OCI-LY7 (cell line): ENCODE results near the gene WWOX. TPM values are rescaled to one million over a fixed set of nuclear protein-coding genes. Genes with fewer than 3 reads are reported as not detected.

Experiments
- BruUV-seq: library from RNA; stranded (reverse); fragments of 400-500 nt; replicated peaks from 2 replicates; lab custom pipeline; 2021; lab: Mats Ljungman, UMichigan
- CTCF ChIA-PET: fragments of 300-600 bp; sonication (Branson Sonifier 250); formaldehyde crosslinking; loops from one replicate; lab custom pipeline; 2022; ENCODE audit warnings: antibody characterized with exemption; ENCODE audit not compliant: unreplicated experiment; lab: Charles Lee
- POLR2A ChIA-PET: fragments of 300-600 bp; sonication (Branson Sonifier 250); formaldehyde crosslinking; loops from one replicate; lab custom pipeline; 2022; ENCODE audit warnings: antibody characterized with exemption; lab: Charles Lee
- DNase-seq: peaks from one replicate; pipeline ENCODE4 v3.0.0-alpha.2; 2015; ENCODE audit warnings: low spot score
- H2AFZ ChIP-seq: fragments of 200-600 bp; sonication (generic), shearing (Covaris generic); 2 replicates; pipeline ENCODE4 v1.6.1; 2014; ENCODE audit warnings: mild to moderate bottlenecking, antibody characterized with exemption, low read length, moderate library complexity
- H3K27ac ChIP-seq: fragments of 200-600 bp; sonication (generic); 2 replicates; pipeline ENCODE4 v1.5.1; 2014; ENCODE audit warnings: mixed run types, low read depth, mild to moderate bottlenecking, moderate library complexity, low read length, inconsistent platforms; ENCODE audit not compliant: poor library complexity, severe bottlenecking
- H3K36me3 ChIP-seq: fragments of 200-600 bp; sonication (generic); 2 replicates; pipeline ENCODE4 v1.6.1; 2014; ENCODE audit warnings: mild to moderate bottlenecking, antibody characterized with exemption, low read length, moderate library complexity, mixed read lengths; ENCODE audit not compliant: insufficient read depth
- H3K4me1 ChIP-seq: fragments of 200-600 bp; sonication (generic); 2 replicates; pipeline ENCODE4 v1.5.1; 2014; ENCODE audit warnings: mild to moderate bottlenecking, low read length; ENCODE audit not compliant: insufficient read depth, poor library complexity, severe bottlenecking
- H3K4me2 ChIP-seq: fragments of 200-600 bp; sonication (generic); 2 replicates; pipeline ENCODE4 v1.6.1; 2014; ENCODE audit warnings: mild to moderate bottlenecking, low read length
- H3K4me3 ChIP-seq: fragments of 200-600 bp; sonication (generic); 2 replicates; pipeline ENCODE4 v1.5.1; 2014; ENCODE audit warnings: mild to moderate bottlenecking, low read depth, low read length; ENCODE audit not compliant: poor library complexity, severe bottlenecking
- H3K79me2 ChIP-seq: fragments of 200-600 bp; sonication (generic); 2 replicates; pipeline ENCODE4 v1.6.1; 2016; ENCODE audit warnings: low read depth, mild to moderate bottlenecking, low read length, moderate library complexity, mixed read lengths; ENCODE audit not compliant: insufficient read depth
- H3K9me2 ChIP-seq: fragments of 200-600 bp; sonication (generic); 2 replicates; pipeline ENCODE4 v1.6.1; 2016; ENCODE audit warnings: mild to moderate bottlenecking, low read length, mixed read lengths; ENCODE audit not compliant: insufficient read depth
- H3K9me3 ChIP-seq: fragments of 200-600 bp; sonication (generic); 2 replicates; pipeline ENCODE4 v1.6.1; 2014; ENCODE audit warnings: mild to moderate bottlenecking, mixed run types, low read length, mixed read lengths
- H4K20me1 ChIP-seq: fragments of 200-600 bp; sonication (generic); 2 replicates; pipeline ENCODE4 v1.6.1; 2014; ENCODE audit warnings: mild to moderate bottlenecking, antibody characterized with exemption, low read length, moderate library complexity, mixed read lengths; ENCODE audit not compliant: insufficient read depth
- CTCF ChIP-seq: fragments of 200-600 bp; sonication (generic); conservative IDR thresholded peaks from 2 replicates; pipeline ENCODE4 v1.5.1; 2014; ENCODE audit warnings: mild to moderate bottlenecking, antibody characterized with exemption, low read length, moderate library complexity, mixed read lengths
- EZH2phosphoT487 ChIP-seq: fragments of 200-600 bp; sonication (generic); IDR thresholded peaks from 2 replicates; pipeline ENCODE4 v1.6.1; 2018; ENCODE audit warnings: low read depth, borderline replicate concordance, mild to moderate bottlenecking, mixed run types, antibody characterized with exemption, low read length, moderate library complexity, mixed read lengths
- intact Hi-C: fragments of 100-400 bp; cut with micrococcal nuclease; formaldehyde crosslinking; loops from one replicate; pipeline ENCODE4 v1.10.0; 2022; ENCODE audit not compliant: unreplicated experiment
- total RNA-seq, 2 experiments: library from RNA; depleted of rRNA in 1 of 2; stranded (reverse); fragments of >200 nt in 1 of 2; shearing (Covaris generic) in 1 of 2; gene quantifications; 2 replicates each; pipeline ENCODE4 v1.2.3, GENCODE V29; 2014 to 2022

Gene WWOX
- total RNA-seq, 2 experiments from 2014 or later = 40.2 to 47.6 TPM

GRCh38 chr16:79210607-79211006, 1111.2 kb downstream of the WWOX start:
- no TSS peak for BruUV-seq
- no peak overlapping the region for H3K4me3 ChIP-seq
- no peak for DNase-seq
- H3K9me2 ChIP-seq = no peaks in the 10 kb centered on the region
- H2AFZ ChIP-seq = no peak overlapping the region
- intact Hi-C loops = no loop called here
- ChIA-PET POLR2A (interaction anchor here (0.6 kb wide), 1 partner anchor 250 kb away, joined by 3 read pairs; no protein-coding TSS in a partner anchor), CTCF (no interaction called here)
- no peaks in the 10 kb centered on the region for H4K20me1 ChIP-seq
- no peaks in the 10 kb centered on the region for H3K36me3 ChIP-seq
- no peak overlapping the region for H3K27ac ChIP-seq
- H3K4me1 ChIP-seq = no peaks in the 10 kb centered on the region
- no peaks in the 10 kb centered on the region for H3K9me3 ChIP-seq
- no peaks in the 10 kb centered on the region for H3K79me2 ChIP-seq
- no peak for TF ChIP-seq EZH2phosphoT487
- H3K4me2 ChIP-seq = no peak overlapping the region

GRCh38 chr16:79211586-79211985, 1112.1 kb downstream of the WWOX start:
- POLR2A ChIA-PET = interaction anchor here (0.5 kb wide), 1 partner anchor 399 kb away, joined by 3 read pairs; no protein-coding TSS in a partner anchor
- H3K4me1 ChIP-seq = no peaks in the 10 kb centered on the region
- no peaks in the 10 kb centered on the region for H3K9me2 ChIP-seq
- no peak overlapping the region for H2AFZ ChIP-seq
- no peak overlapping the region for H3K4me3 ChIP-seq
- no peaks in the 10 kb centered on the region for H3K9me3 ChIP-seq
- no peaks in the 10 kb centered on the region for H3K36me3 ChIP-seq
- CTCF ChIA-PET = no interaction called here
- H3K27ac ChIP-seq = no peak overlapping the region
- no peak for DNase-seq
- no TSS peak for BruUV-seq
- H4K20me1 ChIP-seq = no peaks in the 10 kb centered on the region
- TF ChIP-seq CTCF = no peak
- no peak for TF ChIP-seq EZH2phosphoT487
- H3K79me2 ChIP-seq = no peaks in the 10 kb centered on the region
- no peak overlapping the region for H3K4me2 ChIP-seq
- intact Hi-C loops = no loop called here

GRCh38 chr16:79212114-79212791, 1112.8 kb downstream of the WWOX start:
- TF ChIP-seq EZH2phosphoT487 = no peak
- no peak for TF ChIP-seq CTCF
- Histone ChIP-seq H3K4me2 (no peak overlapping the region), H3K36me3 (no peaks in the 10 kb centered on the region), H3K9me2 (no peaks in the 10 kb centered on the region), H3K4me1 (no peaks in the 10 kb centered on the region), H3K9me3 (no peaks in the 10 kb centered on the region), H3K27ac (no peak overlapping the region), H3K4me3 (no peak overlapping the region), H2AFZ (no peak overlapping the region), H3K79me2 (no peaks in the 10 kb centered on the region), H4K20me1 (no peaks in the 10 kb centered on the region)
- intact Hi-C loops = no loop called here
- CTCF ChIA-PET = no interaction called here
- POLR2A ChIA-PET = interaction anchor here (0.5 kb wide), 1 partner anchor 398 kb away, joined by 3 read pairs; no protein-coding TSS in a partner anchor
- no TSS peak for BruUV-seq
- DNase-seq = no peak
